SKM-1 (cell line): Measurements from ENCODE around the gene STX16.

Experiments
- DNase-seq: peaks from one replicate; lab custom pipeline; 2025; ENCODE audit not compliant: unreplicated experiment; lab: John Stamatoyannopoulos, UW

STX16 gene

DNA sequence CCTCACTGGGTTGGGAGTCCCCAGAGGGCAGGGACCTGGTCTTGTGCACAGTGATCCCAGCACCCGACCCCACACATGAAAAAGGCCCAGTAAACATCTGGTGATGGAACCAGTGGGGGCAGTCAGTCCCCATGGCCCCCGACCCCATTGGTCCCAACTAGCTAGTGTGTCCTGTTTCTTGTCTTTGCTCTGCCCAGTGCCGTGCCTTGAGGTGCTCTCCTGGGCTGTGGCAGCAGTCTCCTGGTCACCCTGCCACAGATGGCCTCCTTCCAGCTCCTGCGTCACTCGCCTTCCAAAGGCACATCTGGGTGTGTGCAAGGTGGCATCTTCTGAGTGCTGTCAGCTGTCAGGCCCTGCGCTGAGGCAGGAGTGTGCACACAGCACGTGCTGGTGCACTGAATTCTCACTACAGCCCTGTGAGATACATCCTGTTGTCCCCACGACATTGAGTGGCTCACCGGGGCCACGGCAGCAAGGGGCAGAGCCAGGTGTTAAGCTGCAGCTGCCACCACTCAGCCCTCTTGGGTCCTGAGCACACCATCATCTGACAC lies 45.4 kb downstream of the STX16 start:
- no peak for DNase-seq

DNA sequence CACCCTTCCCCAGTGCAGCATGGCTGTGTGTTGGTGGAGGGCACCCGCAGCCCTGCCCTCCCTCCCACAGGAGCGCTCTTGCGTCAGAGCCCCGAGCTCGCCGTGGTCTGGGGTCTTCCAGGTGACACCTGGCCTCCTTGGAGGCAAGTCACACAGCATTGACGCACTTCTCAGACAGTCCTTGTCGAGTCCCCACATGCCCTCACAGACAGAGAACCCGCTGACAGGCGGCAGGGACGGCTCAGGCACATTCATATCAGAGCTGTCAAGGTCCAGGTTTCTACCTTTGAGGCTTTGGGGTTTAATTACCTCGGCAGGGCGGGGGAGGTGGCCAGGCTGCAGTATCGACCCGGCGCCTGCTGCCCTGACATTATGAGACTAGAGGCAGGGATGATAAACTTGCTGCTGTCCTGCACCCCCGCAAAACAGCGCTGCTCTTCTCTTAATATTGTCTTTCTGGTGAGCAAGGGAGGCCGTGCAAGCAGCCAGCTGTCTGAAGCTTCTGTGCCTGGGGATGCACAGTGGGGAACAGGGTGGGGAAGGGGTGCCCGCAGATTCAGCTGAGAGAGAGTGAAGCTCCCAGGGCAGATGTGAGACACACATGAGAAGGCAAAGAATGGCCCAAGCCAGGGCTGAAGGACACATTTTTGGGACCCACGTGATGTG lies 46.3 kb downstream of the STX16 start:
- no peak for DNase-seq

DNA sequence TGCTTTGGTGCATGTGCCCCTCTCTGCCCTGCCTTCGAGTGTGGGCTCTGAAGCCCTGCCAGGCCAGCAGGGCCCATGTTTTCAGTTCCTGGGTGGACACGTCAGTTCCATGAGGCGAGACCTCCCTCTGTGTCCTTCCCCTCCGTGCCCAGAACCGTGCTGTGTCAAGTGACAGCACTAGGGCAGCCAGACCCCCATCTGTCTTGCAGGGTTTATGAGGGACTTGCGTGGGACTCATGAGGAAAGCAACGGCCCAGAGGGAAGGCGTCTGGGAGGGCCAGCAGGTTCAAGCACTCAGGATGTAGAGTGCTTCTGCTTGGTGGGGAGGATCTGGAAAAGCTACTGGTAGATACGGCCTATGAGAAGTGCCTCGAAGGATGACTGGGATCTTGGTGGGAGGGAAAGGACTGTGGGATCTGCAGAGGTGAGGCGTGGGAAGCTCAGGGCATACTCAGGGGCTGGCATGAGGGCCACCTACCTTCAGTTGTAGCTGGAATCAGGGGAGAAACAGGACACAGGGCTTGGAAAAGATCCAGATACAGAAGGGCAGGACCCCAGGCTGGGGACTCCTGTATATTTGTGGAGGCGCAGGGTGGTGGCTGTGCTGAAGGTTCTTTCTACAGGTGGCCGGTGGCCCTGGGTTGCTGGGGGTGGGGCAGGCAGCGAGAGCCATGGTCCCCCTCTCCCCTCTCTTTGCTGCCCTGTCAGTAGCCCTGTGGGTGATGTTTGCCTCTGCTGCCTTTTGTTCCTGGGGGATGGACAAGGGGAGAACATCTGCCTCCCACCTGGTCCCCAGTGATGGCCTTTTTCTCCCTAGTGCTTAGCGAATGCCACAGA lies 47.0 kb downstream of the STX16 start:
- no peak for DNase-seq

DNA sequence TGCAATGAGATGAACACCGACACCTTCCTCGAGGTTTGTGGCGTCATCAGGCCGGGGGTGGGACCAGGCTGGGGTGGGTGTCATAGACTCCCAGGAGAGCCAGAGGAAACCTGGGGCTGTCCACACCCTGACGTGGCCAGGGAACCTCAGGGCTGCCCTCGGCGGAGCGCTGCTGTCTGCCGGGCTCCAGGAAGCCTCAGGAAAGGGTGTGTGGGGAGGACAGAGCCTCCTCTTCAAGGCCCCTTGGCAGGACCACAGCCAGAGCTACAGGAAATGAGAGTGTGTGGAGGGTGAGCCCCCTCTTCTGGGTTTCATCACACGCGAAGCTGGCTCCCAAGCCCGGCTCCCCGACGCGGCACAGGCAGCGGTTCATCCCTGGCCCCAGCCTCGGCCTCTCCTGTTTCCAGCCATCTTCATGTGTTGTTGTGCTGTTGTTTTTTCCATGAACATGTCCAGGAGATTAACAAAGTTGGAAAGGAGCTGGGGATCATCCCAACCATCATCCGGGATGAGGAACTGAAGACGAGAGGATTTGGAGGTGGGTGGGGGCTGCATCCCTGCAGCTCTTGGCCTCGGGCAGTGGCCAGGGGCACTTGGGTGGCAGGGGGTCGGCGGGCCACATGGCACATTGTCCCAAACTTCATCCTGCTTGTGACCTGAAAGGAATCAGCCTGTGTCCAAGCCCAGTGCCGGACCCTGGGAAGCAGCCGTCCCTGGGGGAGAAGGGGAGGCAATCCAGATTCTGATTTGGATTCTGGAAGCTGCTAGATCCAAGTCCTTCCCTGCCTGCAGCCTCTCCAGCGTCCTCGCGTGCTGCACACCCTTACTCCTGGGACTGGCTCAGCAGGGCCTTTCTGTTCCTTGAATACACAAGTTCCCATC lies 47.9 kb downstream of the STX16 start:
- DNase-seq: no peak

DNA sequence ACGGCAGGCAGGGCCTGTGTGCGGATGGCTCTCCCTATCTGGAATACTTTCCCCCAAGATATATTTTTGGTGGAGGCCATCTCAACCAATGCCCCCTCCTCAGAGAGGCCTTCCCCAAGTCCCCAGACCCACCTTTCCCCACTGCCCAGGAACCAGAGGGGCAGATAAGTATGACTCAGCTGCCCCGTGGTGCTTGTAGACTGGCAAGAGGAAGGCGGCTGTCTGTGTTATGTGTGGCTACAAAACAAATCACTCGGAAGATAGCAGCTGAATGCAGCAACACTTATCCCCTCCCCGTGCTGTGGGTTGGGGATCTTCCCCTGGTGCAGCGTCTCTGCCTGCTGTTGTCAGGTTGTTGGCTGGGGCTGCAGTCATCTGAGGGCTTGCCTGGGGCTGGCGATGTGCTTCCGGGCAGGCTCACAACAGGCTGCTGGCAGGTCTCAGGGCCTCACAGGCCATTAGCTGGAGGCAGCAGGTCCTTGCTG lies 48.6 kb downstream of the STX16 start:
- DNase-seq: no peak

DNA sequence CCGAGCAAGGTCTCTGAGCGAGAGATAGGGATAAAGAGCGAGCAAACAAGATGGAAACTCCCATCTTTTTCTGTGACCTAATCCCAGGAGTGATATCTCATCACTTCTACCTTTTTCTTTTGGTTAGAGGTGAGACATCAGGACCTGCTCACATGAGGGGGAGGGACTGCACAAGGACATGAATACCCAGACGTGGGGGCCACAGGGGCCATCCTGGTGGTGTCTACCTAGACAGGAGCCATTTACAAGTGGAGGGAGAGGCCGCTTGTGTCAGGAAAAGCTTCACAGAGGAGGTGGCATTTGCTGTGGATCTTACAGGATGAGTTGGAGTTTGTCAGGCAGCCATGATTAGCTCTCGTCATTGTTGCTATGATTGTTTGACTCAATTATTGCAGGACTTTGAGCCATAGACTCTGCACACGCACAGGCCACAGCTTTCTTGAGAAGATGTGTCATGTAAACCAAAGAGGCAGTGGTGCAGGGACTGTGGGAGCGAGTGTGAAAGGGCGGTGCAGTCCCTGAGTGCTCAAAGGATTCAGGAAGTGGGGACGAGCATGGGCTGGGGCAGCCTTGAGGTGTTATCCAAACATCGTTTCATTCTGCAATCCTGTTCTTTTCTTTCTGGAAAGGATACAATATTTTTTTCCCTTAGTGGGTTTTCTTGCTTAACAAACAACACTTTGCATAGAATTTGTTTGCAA lies 49.2 kb downstream of the STX16 start:
- no peak for DNase-seq

DNA sequence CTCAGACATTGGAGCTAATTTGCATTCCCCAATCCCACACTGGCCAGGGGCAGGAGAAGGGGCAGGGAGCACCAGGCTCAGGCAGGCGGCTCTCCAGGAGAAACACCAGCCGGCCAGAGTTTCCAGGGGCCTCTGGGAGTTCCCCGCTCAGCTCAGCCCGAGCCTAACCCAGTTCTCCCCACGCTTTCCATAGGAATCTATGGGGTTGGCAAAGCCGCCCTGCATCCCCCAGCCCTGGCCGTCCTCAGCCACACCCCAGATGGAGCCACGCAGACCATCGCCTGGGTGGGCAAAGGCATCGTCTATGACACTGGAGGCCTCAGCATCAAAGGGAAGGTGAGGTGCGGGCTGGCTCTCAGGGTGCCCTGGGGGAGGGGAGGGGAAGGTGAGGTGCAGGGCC lies 49.7 kb downstream of the STX16 start:
- DNase-seq: no peak

DNA sequence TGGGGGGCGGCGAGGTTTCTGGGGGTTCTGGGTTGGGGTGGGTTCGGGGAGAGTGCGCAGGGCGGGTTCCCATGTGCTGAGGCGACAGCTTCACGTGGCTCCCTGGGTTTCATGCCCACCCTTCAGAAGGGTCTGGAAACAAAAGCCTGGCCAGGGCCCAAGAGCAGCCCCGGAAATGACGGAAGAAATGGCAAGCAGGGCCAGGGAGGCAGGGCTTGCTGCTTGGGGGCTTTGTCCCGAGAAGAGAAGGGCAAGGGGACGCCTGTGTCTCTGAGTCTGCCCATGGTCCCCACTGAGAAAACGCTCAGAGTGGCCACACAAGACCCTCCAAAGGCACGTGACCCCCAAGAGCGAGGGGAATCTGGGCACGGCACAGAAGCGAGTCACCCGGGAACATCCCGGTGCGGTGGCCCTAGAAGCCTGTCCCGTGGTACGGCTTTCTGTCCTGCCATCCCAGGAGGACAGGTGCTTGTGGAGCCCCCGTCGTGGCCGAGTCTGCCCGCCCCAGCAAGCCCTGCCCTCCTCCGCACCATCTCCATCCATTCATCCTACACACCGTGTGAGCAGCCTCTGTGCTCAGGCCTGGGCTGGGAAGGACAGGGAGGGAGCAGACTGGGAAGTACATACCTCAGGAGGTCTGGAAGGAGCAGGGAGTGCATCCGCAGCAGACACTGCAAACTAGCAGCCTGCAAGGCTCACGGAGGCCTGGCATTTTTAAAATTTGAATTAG lies 50.5 kb downstream of the STX16 start:
- no peak for DNase-seq

DNA sequence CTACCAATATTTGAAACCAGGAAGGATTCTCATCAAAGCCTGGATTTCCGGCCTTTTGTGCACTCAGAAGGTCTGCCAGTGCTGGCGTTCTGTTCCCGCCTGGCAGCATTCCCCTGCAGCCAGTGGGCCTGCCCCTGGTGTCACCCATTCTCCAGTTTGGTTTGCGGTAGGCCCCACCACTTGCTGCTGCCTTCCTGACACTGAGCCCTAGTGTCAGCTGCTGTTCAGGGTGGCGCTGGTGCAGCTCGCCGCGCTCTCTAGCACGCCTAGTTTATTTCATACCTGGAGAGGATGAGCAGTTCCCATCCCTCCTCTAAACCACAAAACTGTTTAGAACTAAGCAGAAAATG lies 51.1 kb downstream of the STX16 start:
- DNase-seq: no peak

DNA sequence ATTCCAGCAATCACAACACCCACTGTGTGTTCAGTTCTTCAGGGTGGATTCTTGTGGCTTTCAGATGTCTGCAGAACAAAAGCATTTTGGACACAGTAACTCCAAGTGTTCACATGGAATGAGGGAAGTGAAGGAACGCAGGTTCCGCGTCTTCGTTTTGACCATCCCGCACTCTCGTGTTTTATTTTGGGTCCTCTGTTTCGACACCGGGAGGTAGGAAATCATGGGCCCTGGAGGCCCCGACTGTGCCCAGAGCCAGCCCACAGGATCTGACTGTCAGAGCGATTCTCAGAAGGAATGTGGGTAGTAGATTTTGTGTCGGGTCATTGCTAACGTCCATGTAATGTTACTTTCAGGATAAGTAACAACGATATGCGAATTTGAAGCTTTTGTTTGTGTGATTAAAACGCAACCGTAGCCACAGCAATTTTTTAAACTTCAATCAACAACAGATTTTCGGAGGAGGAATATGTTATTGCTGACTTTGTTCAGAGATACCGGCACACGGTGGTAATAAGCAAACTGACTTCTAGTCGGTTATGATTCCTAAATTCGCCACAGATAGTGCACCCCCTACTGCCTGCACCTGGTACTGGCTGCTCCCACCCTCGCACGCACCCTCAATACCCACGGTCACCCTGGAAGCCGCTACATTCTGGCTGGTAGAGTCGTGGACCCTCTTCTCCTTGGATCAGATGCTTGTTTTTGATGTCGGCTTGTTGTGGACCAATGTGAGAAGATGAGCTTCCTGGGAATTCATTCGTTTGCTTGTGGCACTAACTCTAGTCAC lies 52.0 kb downstream of the STX16 start:
- no peak for DNase-seq

DNA sequence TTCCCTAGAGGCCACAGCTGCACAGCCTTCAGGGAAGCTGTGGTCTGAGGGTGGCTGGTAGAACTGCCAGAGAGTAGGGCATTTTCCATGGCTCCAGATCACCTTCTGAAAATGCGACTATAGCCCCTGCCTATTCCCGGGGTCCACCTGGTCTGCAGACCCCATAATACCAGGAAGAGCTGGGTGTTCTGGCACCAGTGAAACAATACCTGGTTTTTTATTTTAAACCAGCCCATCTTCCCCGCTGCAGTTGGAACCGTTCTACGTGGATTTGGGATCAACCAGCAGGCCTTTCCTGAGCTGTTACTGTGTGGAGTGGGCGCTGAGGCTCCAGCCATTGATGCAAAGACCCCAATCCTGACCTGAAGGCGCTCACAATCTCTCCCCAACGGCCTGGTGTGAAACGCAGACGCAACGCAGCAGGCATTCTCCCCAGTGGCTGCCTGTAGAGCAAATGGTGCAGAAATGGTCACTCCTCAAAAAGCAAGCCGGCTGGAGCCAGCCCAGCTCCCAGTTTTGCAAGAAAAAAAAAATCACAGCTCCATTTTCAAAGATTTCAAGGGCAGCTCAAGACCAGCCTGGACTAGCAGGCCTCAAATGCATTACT lies 52.8 kb downstream of the STX16 start:
- DNase-seq: no peak

DNA sequence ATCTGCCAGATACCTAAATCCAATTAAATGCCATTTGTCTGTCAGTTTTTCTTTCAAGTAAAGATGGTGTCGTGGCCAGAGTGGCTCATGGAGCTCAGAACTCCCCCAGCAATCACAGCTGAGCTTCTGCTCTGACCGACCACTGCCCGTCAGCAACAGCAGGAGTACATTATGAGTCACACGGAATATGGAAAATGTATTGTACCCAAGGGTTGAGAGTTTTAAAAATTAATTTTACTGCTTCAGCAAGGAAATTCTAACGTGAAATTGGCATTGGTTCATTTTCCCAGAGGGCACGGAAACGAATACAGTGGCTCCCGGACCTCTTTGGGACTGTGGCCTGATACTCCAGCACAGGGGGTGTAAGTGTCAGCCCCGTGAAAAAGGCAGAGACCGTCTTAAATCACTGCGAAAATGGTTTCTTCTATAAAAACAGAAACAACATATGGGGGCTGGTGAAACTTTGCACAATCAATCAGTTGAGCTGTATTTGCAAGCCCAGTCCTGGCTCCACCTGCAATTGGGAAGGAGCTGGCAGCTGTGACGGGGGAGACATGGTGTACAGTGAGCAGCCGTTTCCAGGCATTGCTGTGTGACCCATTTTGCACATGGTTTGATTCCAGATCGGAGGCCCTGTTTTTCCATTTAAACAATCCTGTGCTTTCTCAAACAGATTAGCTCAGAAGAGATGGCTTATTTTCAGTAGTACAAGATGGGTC lies 54.3 kb downstream of the STX16 start:
- DNase-seq: no peak

DNA sequence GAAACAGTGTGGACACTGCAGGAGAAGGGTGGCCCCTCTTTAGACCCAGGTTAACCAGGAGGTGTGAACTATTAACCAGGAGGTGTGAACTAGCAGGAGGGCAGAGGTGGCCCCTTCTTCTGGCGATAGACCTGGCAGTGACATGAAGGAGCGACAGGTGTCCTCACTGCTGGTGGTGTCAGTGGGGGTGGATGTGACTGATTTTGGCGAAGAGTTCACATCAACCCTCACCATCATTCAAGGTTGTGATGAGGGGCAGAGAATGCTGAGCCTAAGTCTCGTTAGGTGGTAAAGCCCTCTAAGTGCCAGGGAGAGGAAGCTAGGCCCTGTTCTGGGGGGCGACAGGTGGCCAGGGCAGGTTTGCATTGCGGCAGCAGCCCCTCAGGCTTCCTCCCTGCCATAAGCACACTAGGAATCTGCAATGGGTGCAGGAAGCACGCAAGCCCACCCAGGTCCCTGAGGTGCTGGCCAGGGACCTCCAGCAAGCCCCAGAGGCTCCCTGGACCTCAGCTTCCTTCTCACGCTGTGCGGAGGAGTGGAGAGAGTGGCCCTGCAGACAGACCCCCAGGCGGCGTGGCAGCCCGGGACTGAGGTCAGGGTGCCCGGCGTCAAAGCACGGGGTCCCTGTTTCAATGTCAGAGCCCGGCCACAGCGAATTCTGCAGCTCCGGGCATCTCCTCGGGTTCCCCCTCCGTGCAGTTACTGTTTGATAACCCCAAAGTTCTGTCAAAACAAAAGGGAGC lies 55.2 kb downstream of the STX16 start:
- DNase-seq: no peak

DNA sequence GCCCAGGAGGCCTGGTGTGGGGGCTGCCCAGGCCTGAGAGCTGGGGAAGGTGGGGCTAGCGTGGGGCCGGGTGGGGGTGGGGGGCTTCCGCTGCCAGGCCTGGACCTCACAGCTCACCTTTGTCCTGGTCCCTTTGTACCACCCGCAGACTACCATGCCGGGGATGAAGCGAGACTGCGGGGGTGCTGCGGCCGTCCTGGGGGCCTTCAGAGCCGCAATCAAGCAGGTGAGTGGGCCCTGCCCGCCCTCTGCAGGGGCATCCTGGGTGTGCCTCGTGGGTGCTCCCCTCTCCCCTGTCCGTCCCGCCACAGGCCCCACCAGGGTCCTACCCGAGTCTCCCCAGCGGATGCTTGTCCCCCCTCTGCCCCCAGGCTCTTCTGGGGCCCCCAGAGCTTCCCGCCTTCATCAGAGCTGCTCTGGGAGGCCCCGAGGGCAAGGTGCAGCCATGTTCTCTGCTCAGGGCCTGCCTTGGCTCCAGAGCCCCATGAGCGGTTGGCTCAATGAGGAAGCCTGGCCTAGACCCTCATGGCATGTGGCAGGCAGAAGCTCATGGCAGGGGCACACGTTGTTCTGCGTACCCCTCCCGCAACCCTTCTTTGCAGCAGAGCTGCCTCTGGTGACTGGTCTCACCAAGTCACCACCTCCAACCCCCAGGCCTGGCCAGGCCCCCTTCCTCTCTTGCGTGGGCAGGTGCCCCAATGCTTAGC lies 56.0 kb downstream of the STX16 start:
- no peak for DNase-seq

DNA sequence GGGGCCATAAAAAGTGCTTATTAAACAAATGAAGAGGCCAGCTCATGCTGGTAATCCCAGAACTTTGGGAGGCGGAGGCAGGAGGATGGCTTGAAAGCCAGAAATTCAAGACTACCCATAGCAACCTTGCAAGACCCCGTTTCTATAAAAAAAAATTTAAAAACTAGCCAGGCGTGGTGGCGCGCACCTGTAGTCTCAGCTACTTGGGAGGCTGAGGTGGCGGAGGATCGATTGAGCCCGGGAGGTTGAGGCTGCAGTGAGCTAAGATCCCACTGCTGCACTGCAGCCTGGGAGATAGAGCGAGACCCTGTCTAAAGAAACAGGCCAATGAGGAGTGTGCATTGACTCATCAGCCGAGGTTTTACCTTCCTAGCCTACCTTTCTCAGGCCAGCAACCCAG lies 56.7 kb downstream of the STX16 start:
- no peak for DNase-seq

DNA sequence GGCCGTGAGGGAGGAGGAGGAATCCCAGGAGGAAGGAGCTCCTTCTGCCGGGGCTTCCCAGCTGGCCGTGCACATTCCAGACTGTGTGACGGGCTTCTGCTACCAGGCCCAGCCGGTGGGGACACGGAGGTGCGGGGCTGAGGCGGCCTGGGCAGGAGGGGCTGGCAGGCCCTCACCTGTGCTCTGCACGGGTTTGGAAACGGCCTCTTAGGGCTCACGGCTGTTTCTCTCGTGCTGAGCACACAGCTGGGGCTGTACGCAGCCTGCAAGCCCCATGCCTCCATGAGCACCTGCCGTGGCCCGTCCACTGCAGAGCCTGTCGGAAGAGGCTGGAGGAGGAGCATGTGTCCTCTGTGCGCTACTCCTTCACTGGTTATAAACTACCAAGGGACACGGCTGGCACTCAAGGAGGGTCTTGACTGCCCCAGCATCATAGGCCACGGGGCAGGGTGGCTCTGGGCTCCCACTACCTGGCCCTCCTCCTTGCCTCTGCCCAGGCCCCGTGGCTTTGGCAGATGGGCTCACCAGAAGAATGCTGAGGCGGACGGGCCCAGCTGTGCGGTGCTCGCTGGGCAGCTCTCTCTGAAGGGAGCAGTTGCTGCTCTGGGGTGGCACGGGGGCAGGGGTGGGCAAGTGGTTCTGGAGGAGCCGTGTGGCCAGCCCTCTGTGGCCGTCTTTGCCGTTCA lies 57.3 kb downstream of the STX16 start:
- no peak for DNase-seq
